MM.1S (cell line): ENCODE measurements around the gene BHMT.

ENCODE experiments used
- DNase-seq: peaks from one replicate; pipeline ENCODE4 v3.0.0-alpha.2; 2015
- H2AFZ ChIP-seq: fragments of 300-600 bp; sonication (generic); 2 replicates; pipeline ENCODE4 v1.6.0; 2016; ENCODE audit warnings: antibody characterized with exemption, low read length
- H3F3A ChIP-seq: fragments of 300-600 bp; sonication (generic); 2 replicates; pipeline ENCODE4 v1.6.1; 2016; ENCODE audit warnings: mild to moderate bottlenecking, antibody characterized with exemption, low read length, moderate library complexity, mixed read lengths; ENCODE audit not compliant: insufficient read depth
- H3K27ac ChIP-seq: fragments of 300-600 bp; sonication (generic); 2 replicates; pipeline ENCODE4 v1.5.1; 2016; ENCODE audit warnings: mild to moderate bottlenecking, low read length
- H3K27me3 ChIP-seq: fragments of 300-600 bp; sonication (generic); replicated peaks from 2 replicates; pipeline ENCODE4 v1.6.0; 2016; ENCODE audit warnings: low read length; ENCODE audit not compliant: insufficient read depth
- H3K36me3 ChIP-seq: fragments of 300-600 bp; sonication (generic); replicated peaks from 2 replicates; pipeline ENCODE4 v1.6.1; 2016; ENCODE audit warnings: mild to moderate bottlenecking, low read length, mixed read lengths; ENCODE audit not compliant: insufficient read depth
- H3K4me1 ChIP-seq: fragments of 300-600 bp; sonication (generic); 2 replicates; pipeline ENCODE4 v1.6.1; 2016; ENCODE audit warnings: low read length, mixed read lengths
- H3K4me2 ChIP-seq: fragments of 300-600 bp; sonication (generic); 2 replicates; pipeline ENCODE4 v1.6.0; 2016; ENCODE audit warnings: low read depth, low read length
- H3K4me3 ChIP-seq: fragments of 300-600 bp; sonication (generic); 2 replicates; pipeline ENCODE4 v1.5.1; 2016; ENCODE audit warnings: low read length, mixed read lengths
- H3K79me2 ChIP-seq: fragments of 300-600 bp; sonication (generic); 2 replicates; pipeline ENCODE4 v1.6.1; 2016; ENCODE audit warnings: mixed run types, low read length, mixed read lengths
- H3K9ac ChIP-seq: fragments of 300-600 bp; sonication (generic); 2 replicates; pipeline ENCODE4 v1.6.1; 2016; ENCODE audit warnings: low read length, mixed read lengths
- H3K9me2 ChIP-seq: fragments of 300-600 bp; sonication (generic); replicated peaks from 2 replicates; pipeline ENCODE4 v1.6.1; 2016; ENCODE audit warnings: mild to moderate bottlenecking, low read length, mixed read lengths; ENCODE audit not compliant: insufficient read depth
- H3K9me3 ChIP-seq: fragments of 300-600 bp; sonication (generic); replicated peaks from 2 replicates; pipeline ENCODE4 v1.6.1; 2016; ENCODE audit warnings: mild to moderate bottlenecking, low read length, mixed read lengths; ENCODE audit not compliant: insufficient read depth
- H4K20me1 ChIP-seq: fragments of 300-600 bp; sonication (generic); 2 replicates; pipeline ENCODE4 v1.6.1; 2016; ENCODE audit warnings: mild to moderate bottlenecking, low read length, moderate library complexity, mixed read lengths; ENCODE audit not compliant: insufficient read depth
- EZH2 ChIP-seq: fragments of 300-600 bp; sonication (generic); optimal IDR thresholded peaks from 2 replicates; pipeline ENCODE3; 2017; ENCODE audit warnings: low read depth, mild to moderate bottlenecking, antibody characterized with exemption, low read length, mixed read lengths
- EZH2phosphoT487 ChIP-seq: fragments of 300-600 bp; sonication (generic); IDR thresholded peaks from 2 replicates; pipeline ENCODE4 v1.6.1; 2018; ENCODE audit warnings: antibody characterized with exemption, low read length
- TF ChIP-seq, protein P1 (sequence below): fragments of 300-600 bp; sonication (generic); IDR thresholded peaks from 2 replicates; pipeline ENCODE4 v1.5.1; 2016; ENCODE audit warnings: antibody characterized with exemption, low read length, mixed read lengths

Gene BHMT

DNA sequence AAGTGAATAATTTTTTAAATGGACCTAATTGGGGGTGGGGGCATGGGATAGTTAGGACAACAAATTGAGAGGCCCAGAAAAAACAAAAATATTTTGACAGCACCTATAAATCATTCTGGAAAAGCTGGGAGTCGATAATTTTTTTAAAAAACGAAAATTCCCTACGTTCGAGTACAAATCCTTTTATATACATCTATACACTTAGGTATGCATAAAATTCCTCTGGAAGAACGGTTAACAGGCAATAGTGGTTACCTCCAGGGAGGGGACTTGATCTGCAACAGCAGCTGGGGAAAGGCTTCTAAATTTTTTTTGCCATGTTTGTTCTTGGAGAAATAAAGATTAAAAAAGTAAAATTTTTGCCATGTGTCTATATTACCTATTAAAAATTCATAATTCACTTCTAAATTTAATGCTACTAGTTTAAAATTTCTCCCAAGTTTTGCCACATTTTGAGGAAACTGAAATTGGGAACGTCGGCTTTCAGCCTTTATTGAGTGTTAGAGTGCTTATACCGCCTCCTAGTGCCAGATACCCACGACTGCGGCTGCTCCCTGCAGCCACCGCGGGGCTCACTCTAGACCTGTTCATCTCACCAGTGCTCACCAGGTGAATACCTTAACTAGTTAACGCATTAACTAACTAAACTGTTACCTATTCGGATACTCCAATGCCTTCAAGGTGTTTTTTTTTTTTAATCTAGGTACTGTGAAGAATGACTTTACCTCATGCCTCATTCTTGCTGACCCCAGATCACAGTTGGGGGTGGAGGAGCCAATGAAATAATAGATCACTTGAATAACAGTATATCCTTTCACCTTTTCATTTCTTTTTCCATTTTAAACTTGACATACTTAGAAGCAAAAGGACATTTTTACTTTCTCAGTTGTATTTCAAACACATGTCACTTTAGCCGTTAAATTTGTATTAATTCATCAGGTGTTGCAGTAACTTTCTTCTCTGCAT is 1.8 kb upstream of the BHMT start:
- H3K9me2 ChIP-seq = no peaks in the 10 kb centered on the region

DNA sequence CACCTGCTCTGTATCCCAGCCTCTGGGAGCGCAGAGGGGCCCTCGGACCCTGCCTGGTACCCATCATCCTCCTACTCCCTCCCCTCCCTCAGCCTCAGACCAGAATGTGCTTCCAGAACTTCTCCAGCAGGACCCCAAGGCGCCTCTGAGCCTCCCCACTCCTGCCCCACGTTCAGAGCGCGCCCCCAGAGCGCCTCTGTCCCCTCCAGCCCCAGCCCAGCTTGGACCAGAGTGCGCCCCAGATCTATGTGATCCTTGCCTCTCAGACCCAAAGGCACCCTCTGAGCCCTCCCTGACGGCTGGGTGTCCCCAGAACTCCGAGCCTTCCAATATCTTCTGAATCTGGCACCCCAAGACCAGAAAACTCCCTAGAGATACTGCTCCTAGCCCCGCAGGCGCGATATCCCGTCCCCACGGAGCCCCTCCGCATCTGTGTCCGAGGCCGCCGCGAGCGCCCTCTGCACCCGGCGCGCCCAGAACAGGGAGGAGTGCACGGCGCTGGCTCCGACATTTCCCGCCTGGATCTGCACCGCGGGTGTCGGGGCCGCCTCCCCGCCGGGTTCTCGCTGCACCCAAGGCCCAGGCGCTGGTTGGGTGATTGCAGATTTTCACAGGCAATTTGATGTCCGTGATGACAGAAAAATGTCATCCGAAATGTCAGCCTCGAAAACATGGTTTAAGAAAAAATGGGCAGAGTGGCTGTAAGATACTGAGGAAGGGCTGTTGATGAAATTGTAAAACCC is 522 bp downstream of the BHMT start:
- H3K4me2 ChIP-seq = no peak overlapping the region
- H3K4me3 ChIP-seq = no peak overlapping the region

More for the DNA sequence above, 1.8 kb upstream of the BHMT start:
- TF ChIP-seq, protein P1, sequence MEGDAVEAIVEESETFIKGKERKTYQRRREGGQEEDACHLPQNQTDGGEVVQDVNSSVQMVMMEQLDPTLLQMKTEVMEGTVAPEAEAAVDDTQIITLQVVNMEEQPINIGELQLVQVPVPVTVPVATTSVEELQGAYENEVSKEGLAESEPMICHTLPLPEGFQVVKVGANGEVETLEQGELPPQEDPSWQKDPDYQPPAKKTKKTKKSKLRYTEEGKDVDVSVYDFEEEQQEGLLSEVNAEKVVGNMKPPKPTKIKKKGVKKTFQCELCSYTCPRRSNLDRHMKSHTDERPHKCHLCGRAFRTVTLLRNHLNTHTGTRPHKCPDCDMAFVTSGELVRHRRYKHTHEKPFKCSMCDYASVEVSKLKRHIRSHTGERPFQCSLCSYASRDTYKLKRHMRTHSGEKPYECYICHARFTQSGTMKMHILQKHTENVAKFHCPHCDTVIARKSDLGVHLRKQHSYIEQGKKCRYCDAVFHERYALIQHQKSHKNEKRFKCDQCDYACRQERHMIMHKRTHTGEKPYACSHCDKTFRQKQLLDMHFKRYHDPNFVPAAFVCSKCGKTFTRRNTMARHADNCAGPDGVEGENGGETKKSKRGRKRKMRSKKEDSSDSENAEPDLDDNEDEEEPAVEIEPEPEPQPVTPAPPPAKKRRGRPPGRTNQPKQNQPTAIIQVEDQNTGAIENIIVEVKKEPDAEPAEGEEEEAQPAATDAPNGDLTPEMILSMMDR = peak; percentile 74
- no peak for TF ChIP-seq EZH2
- Histone ChIP-seq H3K4me2 (no peak overlapping the region), H2AFZ (no peak overlapping the region), H4K20me1 (no peaks in the 10 kb centered on the region), H3K79me2 (no peaks in the 10 kb centered on the region), H3K9ac (no peak overlapping the region), H3F3A (no peaks in the 10 kb centered on the region), H3K4me1 (no peaks in the 10 kb centered on the region), H3K27me3 (no peaks in the 10 kb centered on the region), H3K4me3 (no peak overlapping the region), H3K36me3 (no peaks in the 10 kb centered on the region), H3K27ac (no peak overlapping the region), H3K9me3 (no peaks in the 10 kb centered on the region)
- DNase-seq = peak; percentile 36

DNA sequence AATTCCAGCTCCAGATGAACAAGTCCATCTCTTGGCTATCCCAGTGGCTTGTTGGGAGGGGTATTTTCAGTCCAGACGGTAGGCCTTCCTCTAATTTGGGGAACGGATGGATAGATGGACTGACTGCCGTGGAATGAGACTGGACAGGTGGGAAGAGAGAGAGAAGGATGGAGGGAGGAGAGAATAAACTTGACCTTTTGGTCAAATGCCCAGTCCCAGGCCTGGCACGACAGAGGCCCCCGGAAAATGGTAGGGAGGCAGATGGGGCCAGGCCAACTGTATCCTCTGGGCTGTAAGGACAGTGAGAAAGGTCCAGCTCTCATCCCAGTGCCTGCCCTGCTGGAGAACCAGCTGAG is 1.1 kb downstream of the BHMT start:
- no peaks in the 10 kb centered on the region for H3K27me3 ChIP-seq
- H3K4me3 ChIP-seq = no peak overlapping the region
- H2AFZ ChIP-seq = no peak overlapping the region

More for the DNA sequence above, 522 bp downstream of the BHMT start:
- H3K27ac ChIP-seq = no peak overlapping the region
- no peaks in the 10 kb centered on the region for H3K36me3 ChIP-seq
- H3K27me3 ChIP-seq = no peaks in the 10 kb centered on the region
- no peaks in the 10 kb centered on the region for H3K4me1 ChIP-seq
- no peaks in the 10 kb centered on the region for H3K9me3 ChIP-seq
- H3K79me2 ChIP-seq = no peaks in the 10 kb centered on the region
- no peaks in the 10 kb centered on the region for H4K20me1 ChIP-seq
- no peaks in the 10 kb centered on the region for H3F3A ChIP-seq
- no peak for DNase-seq
- no peak for TF ChIP-seq EZH2phosphoT487
- TF ChIP-seq, protein P1 = no peak
- TF ChIP-seq EZH2 = no peak
- H3K9me2 ChIP-seq = no peaks in the 10 kb centered on the region
- no peak overlapping the region for H3K9ac ChIP-seq
- no peak overlapping the region for H2AFZ ChIP-seq

More for the DNA sequence above, 1.1 kb downstream of the BHMT start:
- TF ChIP-seq EZH2 (no peak), EZH2phosphoT487 (no peak)
- TF ChIP-seq, protein P1 = no peak
- no peaks in the 10 kb centered on the region for H3K79me2 ChIP-seq
- H3F3A ChIP-seq = no peaks in the 10 kb centered on the region
- no peaks in the 10 kb centered on the region for H4K20me1 ChIP-seq
- H3K4me1 ChIP-seq = no peaks in the 10 kb centered on the region
- no peak overlapping the region for H3K27ac ChIP-seq
- no peaks in the 10 kb centered on the region for H3K9me3 ChIP-seq
- no peaks in the 10 kb centered on the region for H3K36me3 ChIP-seq
- DNase-seq = no peak
- H3K9me2 ChIP-seq = no peaks in the 10 kb centered on the region
- H3K9ac ChIP-seq = no peak overlapping the region
- H3K4me2 ChIP-seq = no peak overlapping the region
